ENCODE results near the gene ARHGDIB.

GRCh38 chr12:14982991-14983390 lies 21.6 kb upstream of the ARHGDIB start:
- TF ChIP-seq POLR2AphosphoS5 (IDR thresholded peaks at IDR 0.05) (no peak), POLR2A (IDR thresholded peaks at IDR 0.05) (no peak)

Data from transverse colon (tissue), 3 donors.